ENCODE data around the gene CACNA2D2.
A peak's percentile ranks its signal among the peaks of the same experiment; 100 is the strongest.

Gene CACNA2D2

DNA sequence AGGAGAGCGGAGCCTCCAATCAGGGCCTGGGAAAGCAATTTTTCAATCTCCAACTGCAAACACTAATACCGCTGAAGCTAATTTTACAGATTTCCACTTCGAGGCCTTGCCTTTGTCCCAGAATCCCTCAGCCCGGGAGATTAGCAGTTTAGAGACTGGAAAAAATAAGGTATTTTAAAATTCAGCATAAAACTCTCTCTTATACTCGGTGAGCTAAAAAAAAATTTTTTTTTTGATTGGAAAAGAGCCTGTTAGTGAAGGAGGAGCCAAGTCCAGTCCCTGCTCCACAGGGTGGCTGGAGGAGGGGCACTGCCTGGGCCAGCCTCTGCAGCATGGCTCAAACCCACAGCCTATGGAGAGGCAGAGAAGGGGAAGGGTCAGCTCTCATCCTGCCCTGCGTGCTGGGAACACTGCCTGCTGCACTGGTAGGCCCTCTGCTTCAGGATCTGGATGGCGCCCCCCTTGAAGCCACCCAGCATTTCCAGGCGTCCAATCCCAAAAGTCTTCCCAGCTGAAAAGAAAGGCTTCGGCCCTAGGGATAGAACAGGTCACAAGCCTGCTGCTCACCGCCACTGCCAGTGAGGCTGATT lies 48.9 kb downstream of the CACNA2D2 start:
- no peak for DNase-seq

DNA sequence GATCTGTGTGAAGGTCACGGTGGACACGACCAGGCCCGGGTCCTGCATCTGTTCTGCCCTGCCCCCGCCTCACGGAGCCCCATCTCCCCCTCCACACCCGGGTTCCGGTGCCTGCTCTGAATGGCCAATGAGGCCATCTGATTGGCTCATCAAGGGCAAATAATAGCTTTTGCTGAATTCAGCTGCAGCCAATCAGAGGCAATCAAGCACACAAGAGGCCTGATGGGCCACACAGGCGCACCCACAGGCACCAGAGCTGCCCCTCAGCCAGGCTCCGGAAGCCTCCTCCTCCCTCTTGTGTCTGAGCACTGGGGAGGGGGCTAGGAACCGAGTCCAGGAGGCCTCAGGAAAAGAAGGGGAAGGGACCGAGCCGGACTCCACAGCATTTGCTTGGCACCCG lies 49.5 kb downstream of the CACNA2D2 start:
- no peak for DNase-seq

GRCh38 chr3:50450209-50450921 lies 53.1 kb downstream of the CACNA2D2 start:
- peak; percentile 22 for DNase-seq

DNA sequence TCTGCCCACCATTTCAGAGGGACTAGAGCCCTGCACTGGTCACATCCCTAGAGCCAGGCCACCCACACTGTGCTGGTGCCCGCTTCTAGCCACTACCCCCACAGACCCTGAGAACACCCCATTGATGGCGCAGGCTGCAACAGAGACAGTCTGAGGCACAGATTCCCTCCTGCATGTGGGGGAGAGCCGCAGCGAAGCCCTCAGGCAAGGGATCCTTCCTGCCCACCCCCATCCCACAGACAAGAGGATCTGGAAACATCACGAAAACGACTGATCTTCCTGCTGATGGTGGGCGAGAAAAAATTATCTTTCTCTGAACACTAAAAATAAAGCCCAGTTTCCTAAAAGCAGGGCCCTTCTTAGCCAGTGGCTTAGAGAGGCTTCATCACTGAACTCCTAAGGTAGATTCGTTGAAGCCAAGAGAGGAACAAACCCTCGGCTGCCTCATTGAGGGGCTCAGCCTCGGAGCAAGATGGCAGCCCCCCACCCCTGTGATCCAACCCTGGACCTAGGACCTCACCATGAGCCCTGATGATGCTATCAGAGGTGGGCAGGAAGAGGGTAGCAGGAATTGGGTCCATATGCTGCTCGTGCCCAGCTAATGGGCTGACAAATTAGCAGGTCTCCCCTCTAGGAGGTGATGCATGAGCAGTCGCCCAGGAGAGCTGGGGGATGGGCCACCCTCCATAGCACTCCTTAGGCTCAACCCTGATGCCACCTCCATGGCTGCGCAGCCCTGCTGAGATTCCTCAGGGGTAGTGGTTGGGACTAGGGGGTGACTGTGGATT lies 54.5 kb downstream of the CACNA2D2 start:
- no peak for DNase-seq

- DNase-seq: no peak
Observed at GRCh38 chr3:50447290-50447840, 56.1 kb downstream of the CACNA2D2 start.

- no peak for DNase-seq
Observed at GRCh38 chr3:50445919-50446318, 57.5 kb downstream of the CACNA2D2 start.

GRCh38 chr3:50444782-50445181 lies 58.7 kb downstream of the CACNA2D2 start:
- DNase-seq: no peak

DNA sequence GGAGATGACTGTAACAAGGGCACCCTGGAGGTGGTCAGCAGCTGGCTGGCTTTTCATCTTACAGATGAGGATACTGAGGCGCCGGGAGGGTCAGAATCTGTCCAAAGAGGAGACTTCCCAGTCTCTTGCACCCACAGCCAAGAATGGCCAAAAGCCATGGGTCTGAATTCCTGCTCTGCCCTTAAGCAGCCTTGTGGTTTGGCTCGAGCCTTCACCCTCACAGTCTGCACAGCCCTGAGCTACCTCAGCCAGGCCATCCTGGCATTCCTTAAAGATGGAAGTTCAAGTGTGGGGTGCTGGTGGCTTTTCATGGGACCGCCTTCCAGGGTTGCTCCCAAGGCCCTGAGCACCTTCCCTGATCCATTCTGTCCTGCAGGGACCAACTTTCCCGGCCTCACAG lies 59.2 kb downstream of the CACNA2D2 start:
- no peak for DNase-seq

DNA sequence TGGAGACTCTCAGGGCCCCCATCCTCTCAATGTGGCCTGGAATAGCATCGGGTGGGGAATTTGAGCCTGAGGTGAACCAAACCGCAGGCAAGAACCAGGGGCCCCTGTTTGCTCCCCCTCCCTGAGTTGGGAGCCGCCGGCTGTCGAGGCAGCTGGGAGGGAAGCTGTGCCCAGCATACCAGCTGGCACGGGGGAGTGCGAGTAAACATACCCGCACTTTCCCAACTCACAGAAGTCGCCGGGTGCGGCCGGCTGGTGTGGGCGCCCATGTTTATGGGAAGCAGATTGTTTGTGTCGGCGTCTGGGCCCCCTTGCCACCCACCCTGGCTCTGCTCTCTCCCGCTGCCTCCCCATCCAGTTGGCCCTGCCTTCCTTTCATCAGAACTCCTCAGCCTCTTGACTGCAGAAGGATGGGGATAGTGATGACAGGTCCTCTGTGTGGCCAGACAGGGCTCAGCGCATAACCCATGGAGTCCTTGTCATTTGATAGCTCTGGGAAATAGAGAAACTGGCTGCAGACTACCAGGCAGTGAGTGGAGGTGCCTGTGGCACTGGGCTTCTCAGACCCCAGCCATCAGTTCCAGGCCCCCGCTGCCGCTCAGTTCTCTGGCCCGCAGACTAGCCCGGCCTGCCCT lies 60.4 kb downstream of the CACNA2D2 start:
- no peak for DNase-seq

DNA sequence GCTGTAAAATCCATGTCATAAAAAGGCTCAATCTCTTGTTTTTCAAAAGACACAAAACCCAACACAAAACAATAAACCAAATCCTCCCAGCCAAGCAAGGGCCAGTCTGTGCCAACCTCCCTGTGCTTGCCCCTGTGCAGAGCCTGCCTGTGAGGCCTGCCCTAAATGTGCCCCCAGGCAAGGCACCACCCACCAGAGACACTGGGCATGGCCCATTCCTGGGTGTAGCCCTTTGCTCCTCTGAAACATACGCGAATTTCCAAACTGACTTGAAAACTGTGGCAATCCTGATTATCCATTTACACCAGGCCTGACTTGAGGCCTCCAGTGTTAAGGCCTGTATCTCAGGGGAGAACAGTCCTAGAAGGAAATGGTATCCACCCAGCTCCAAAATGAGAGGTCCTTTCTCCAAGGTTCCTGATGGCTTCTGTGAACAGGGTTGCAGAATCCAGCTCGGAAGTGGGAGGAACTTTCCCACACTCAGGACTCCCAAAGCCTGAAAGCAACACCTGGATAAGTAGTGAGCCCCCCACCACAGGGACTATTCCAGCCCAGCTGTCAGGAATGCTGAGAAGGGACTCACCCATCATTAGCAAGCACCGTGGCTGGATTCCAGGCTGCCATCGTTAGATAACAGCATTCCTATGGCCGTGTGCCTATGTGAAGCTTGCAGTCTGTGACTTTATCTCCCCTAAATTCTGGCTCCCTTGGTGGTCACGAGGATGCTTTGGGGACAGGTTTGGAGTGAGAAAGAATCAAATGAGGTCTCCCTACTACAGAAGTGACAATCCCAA lies 61.8 kb downstream of the CACNA2D2 start:
- DNase-seq: no peak

DNA sequence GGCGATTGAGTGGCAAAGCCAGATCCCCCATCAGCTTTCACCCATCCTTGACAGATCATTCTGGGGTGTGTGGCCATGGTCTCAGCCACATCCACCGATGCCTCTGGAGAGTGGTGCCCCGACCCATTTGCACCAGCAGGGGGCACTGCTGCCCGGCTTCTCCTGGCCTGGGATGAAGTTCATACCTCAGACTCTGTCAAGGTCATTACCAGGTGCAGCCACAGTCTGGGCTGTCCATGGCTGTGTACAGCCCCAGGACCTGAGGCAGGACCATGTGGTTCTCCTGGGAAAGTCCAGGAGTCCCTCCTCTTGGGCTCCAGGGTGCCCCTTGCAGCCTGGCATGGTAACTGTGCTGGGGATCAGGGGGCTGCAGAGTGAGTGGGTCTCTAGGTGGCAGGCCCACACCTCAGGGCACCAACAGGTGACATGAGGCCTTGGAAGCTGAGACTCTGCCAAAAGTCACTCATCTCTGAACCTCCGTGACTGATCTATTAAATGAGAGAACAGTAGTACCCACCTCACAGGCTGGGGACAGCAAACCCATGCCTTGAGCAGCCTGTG lies 67.2 kb downstream of the CACNA2D2 start:
- DNase-seq: peak; percentile 7

DNA sequence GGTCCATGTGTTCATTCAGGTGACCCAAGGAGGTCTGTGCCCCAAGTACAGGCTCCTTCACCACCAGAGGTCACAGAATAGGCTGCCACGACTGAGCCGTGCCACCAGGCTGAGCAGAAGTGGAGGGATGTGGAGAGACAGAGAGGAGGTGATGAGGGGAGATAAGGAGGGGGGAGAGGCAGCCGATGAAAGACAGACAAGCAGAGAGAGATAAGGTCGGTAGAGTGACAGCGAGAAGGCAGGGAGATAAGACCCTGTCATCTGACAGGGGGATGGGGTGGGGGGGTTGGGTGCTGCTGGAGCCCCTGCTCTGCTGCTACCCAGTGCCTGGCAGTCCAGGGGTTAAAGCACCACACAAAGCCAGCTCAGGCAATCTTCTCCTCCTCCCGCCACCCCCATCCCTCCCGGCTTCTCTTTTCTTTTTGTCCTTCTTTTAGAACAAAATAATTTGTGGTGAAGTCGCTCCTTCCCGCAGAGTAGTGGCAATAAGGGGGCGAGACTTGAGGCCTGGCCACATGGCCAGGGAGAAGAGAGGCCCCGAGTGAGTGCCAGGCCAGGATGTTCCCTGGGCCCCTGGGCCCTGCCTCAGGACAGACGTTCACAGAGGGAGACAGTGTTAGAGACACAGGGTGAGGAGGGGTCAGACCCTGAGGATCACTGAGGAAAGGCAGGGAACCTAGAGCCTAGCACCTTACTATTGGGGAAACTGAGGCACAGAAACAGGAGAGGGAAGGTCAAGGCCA lies 67.9 kb downstream of the CACNA2D2 start:
- no peak for DNase-seq

DNA sequence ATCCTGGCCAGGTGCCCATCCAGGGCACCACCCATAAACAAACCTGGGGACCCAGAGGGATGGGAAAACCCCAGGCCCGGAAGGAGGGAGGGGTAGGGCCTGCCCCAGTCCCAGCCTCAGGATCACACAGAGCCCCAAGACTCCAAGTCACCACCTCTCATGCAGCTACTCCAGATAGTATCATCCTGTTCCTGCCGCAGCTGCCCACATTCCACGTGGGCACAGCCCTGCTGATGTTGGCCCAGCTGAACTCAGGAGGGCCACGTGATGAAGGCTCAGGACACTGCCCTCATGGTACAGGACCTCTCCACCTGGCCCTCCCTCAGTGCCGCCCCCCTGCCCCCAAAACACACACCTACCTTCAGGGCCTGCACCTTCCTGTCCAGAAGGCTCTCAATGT lies 69.5 kb downstream of the CACNA2D2 start:
- no peak for DNase-seq

DNA sequence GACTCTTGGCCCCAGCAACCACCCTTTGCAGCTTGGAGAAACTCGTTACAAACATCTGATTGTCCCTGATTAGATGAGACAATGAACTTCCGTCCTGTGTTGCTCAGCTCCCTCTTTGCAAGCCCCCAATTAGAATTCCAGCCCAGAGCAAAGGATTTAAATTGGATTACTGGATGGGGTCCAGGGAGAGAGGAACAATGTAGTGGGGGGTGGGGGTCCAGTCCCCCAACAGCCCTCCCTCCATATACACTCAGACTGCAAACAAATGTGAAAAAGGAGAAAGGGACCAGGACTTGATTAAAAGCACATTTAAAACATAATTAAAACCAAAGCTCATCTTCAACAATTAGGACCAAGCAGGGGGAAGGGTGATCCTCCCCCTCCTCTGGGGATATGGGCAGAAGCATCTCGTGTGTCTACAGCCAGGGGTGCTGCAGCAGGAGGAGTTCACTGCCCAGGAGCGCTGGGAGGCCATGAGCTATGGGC lies 72.4 kb downstream of the CACNA2D2 start:
- DNase-seq: no peak

GRCh38 chr3:50430191-50430590 lies 73.2 kb downstream of the CACNA2D2 start:
- DNase-seq: no peak

DNA sequence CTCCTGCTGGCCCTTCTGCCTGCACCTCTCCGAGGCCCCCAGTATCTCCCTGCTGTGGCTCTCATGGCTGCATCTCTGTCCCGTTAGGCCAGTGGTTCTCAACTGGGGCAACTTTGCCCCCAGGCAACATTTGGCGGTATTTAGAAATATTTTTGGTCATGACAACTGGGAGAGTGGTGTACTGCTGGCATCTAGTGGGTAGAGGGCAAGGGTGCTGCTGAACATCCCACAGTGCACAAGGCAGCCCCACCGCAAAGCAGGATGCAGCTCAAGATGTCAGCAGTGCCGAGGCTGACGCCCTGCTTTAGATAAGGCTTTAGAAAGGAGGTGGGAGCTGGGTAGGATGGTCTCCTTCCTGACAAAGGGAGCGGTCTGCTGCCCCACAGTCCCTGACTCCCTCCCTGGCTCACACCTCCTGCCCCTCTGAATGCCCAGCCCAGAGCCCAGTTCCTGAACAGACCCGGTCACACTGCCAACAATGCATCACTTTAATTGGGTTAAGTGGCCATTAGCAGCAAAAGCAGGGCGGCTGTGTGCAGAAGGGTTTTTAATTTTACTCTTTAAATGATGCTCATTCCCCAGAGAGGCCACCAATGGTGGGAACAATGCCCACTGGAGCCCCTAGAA lies 75.3 kb downstream of the CACNA2D2 start:
- no peak for DNase-seq

DNA sequence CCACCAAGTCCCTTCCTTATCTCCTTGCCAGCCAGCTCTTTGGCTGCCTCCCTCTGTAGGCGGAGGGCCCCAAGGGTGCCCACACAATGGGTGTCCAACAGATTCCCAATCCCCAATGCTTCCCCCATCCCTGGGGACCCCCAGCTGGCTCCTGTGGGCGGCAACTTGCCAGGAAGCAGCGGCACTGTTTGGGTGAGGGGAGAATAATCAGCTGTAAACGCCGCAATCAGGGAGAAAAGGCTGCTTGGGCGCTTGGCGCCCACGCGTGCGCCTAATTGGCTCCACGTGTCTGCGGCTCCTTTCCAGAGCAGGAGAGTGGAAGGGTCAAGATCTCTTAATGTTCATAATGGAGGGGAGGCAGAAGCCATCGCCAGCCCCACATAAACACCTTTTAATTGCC lies 76.2 kb downstream of the CACNA2D2 start:
- DNase-seq: no peak

DNA sequence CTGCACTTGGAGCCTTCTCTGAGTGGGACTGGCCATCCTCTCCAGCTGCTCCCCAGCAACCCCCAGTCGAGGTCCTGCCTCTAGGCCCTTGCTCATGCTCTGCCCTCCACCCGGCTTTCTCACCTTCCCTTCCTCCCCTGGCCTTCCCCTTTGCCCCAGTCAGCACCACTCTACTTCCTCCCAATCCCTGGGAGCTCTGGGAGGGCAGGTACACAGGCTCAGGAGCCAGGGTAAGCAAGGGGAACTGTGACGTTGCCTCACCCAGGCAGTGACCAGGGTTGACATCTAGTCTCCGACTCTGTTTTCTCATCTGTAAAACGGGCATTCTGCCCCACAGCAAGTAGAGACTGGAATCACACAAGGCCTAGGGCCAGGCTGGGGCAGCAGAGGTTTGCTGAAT lies 77.5 kb downstream of the CACNA2D2 start:
- no peak for DNase-seq

- no peak for DNase-seq
Observed at GRCh38 chr3:50423543-50423942, 79.9 kb downstream of the CACNA2D2 start.

GRCh38 chr3:50422153-50422552 lies 81.3 kb downstream of the CACNA2D2 start:
- DNase-seq: no peak

Measured in NCI-H2227 treated with DMSO at 0.1 percent for 48 hours (cell line).